Caco-2 (cell line): ENCODE results near the gene HEY2. TPM values are rescaled to one million over a fixed set of nuclear protein-coding genes. Genes with fewer than 3 reads are reported as not detected.

Experiments
- BruUV-seq: library from RNA; stranded (reverse); fragments of 400-500 nt; replicated peaks from 2 replicates; lab custom pipeline; 2021; lab: Mats Ljungman, UMichigan
- CTCF ChIA-PET: fragments of 300-600 bp; sonication (Branson Sonifier 250); formaldehyde crosslinking; loops from one replicate; lab custom pipeline; 2022; ENCODE audit warnings: antibody characterized with exemption; lab: Charles Lee
- POLR2A ChIA-PET: fragments of 300-600 bp; sonication (Branson Sonifier 250); formaldehyde crosslinking; loops from one replicate; lab custom pipeline; 2022; ENCODE audit warnings: antibody characterized with exemption; lab: Charles Lee
- DNase-seq, 2 experiments: peaks; one replicate each; pipeline versions ENCODE4 v3.0.0 to v3.0.0-alpha.2; 2020 to 2022
- H3K27me3 ChIP-seq: replicated peaks from 2 replicates; pipeline ENCODE4 v1.6.0; 2011; ENCODE audit warnings: low read length; ENCODE audit not compliant: control insufficient read depth, insufficient read depth
- H3K36me3 ChIP-seq: 2 replicates; pipeline ENCODE4 v1.5.1; 2011; ENCODE audit warnings: low read length; ENCODE audit not compliant: control insufficient read depth, insufficient read depth
- H3K4me1 ChIP-seq: fragments of 250-450 bp; sonication (Bioruptor Pico); 2 replicates; pipeline ENCODE4 v1.5.1; 2020; ENCODE audit warnings: mild to moderate bottlenecking
- H3K4me3 ChIP-seq: 2 replicates; pipeline ENCODE4 v1.5.1; 2011; ENCODE audit warnings: low read depth, mild to moderate bottlenecking, control low read depth, low read length
- H3K9me3 ChIP-seq: fragments of 250-450 bp; sonication (Bioruptor Pico); 2 replicates; pipeline ENCODE4 v1.5.1; 2020; ENCODE audit warnings: mild to moderate bottlenecking, moderate library complexity
- H3K27ac Mint-ChIP-seq: one replicate; pipeline ENCODE4 v1.8.0; 2022; ENCODE audit warnings: mixed read lengths; ENCODE audit not compliant: unreplicated experiment
- H3K27me3 Mint-ChIP-seq: one replicate; pipeline ENCODE4 v1.8.0; 2022; ENCODE audit warnings: mixed read lengths; ENCODE audit not compliant: insufficient read depth, unreplicated experiment
- H3K36me3 Mint-ChIP-seq: one replicate; pipeline ENCODE4 v1.8.0; 2022; ENCODE audit warnings: mild to moderate bottlenecking, mixed read lengths; ENCODE audit not compliant: insufficient read depth, unreplicated experiment
- H3K4me1 Mint-ChIP-seq: one replicate; pipeline ENCODE4 v1.8.0; 2022; ENCODE audit warnings: low read depth, mixed read lengths; ENCODE audit not compliant: unreplicated experiment
- H3K4me3 Mint-ChIP-seq: one replicate; pipeline ENCODE4 v1.8.0; 2022; ENCODE audit warnings: mild to moderate bottlenecking, moderate library complexity, mixed read lengths; ENCODE audit not compliant: unreplicated experiment
- H3K9me3 Mint-ChIP-seq: one replicate; pipeline ENCODE4 v1.8.0; 2022; ENCODE audit warnings: mixed read lengths; ENCODE audit not compliant: unreplicated experiment
- intact Hi-C: fragments of 100-400 bp; cut with micrococcal nuclease; formaldehyde crosslinking; loops from one replicate; pipeline ENCODE4 v1.10.0; 2022; ENCODE audit not compliant: unreplicated experiment
- total RNA-seq: library from RNA; stranded (reverse); gene quantifications from 2 replicates; pipeline ENCODE4 v1.2.3, GENCODE V29; 2022
- TF ChIP-seq, protein P1 (sequence below), 2 experiments: fragments of 200-600 bp in 1 of 2; IDR thresholded peaks; 1 replicate in 1 of 2; 2 replicates in 1 of 2; pipeline versions ENCODE4 v1.5.1 to v1.8.0; 2011 to 2022; ENCODE audit warnings: antibody characterized with exemption in 1 of 2, control low read depth in 1 of 2, inconsistent platforms in 1 of 2, low read depth in 1 of 2, low read length in 1 of 2, mild to moderate bottlenecking in 1 of 2, moderate library complexity in 1 of 2; ENCODE audit not compliant: insufficient read depth in 1 of 2, severe bottlenecking in 1 of 2, unreplicated experiment in 1 of 2

Gene HEY2
- total RNA-seq, 1 experiment from 2014 or later: not detected

- H3K27me3 Mint-ChIP-seq: peaks cover 30% of the 10 kb centered on the region
- no peak for DNase-seq
- ChIA-PET POLR2A (no interaction called here), CTCF (interaction anchor here (0.7 kb wide), 1 partner anchor 45 kb away, joined by 3 read pairs; the partner anchor contains the start of gene NCOA7)
- no peak overlapping the region for H3K27ac Mint-ChIP-seq
- no peak overlapping the region for H3K4me3 ChIP-seq
- H3K36me3 ChIP-seq: no peaks in the 10 kb centered on the region
- TF ChIP-seq, protein P1, sequence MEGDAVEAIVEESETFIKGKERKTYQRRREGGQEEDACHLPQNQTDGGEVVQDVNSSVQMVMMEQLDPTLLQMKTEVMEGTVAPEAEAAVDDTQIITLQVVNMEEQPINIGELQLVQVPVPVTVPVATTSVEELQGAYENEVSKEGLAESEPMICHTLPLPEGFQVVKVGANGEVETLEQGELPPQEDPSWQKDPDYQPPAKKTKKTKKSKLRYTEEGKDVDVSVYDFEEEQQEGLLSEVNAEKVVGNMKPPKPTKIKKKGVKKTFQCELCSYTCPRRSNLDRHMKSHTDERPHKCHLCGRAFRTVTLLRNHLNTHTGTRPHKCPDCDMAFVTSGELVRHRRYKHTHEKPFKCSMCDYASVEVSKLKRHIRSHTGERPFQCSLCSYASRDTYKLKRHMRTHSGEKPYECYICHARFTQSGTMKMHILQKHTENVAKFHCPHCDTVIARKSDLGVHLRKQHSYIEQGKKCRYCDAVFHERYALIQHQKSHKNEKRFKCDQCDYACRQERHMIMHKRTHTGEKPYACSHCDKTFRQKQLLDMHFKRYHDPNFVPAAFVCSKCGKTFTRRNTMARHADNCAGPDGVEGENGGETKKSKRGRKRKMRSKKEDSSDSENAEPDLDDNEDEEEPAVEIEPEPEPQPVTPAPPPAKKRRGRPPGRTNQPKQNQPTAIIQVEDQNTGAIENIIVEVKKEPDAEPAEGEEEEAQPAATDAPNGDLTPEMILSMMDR (IDR thresholded peaks at IDR 0.05; ENCODE audit: insufficient read depth in 1 of 2, low read depth in 1 of 2, low read length in 1 of 2, severe bottlenecking in 1 of 2, unreplicated experiment in 1 of 2): no peak
- no peaks in the 10 kb centered on the region for H3K9me3 ChIP-seq
- BruUV-seq: no TSS peak
- no peaks in the 10 kb centered on the region for H3K9me3 Mint-ChIP-seq
- H3K4me3 Mint-ChIP-seq: peak overlapping the region; percentile 32
- H3K4me1 Mint-ChIP-seq: peaks cover 22% of the 10 kb centered on the region
- H3K36me3 Mint-ChIP-seq: no peaks in the 10 kb centered on the region
- H3K27me3 ChIP-seq: no peaks in the 10 kb centered on the region; the same call in none of the 2 replicates
- intact Hi-C loops: no loop called here
- H3K4me1 ChIP-seq: peaks cover 11% of the 10 kb centered on the region; the same call in 1 of the 2 replicates
Observed at GRCh38 chr6:125746019-125746414, 3.4 kb upstream of the HEY2 start.

DNA sequence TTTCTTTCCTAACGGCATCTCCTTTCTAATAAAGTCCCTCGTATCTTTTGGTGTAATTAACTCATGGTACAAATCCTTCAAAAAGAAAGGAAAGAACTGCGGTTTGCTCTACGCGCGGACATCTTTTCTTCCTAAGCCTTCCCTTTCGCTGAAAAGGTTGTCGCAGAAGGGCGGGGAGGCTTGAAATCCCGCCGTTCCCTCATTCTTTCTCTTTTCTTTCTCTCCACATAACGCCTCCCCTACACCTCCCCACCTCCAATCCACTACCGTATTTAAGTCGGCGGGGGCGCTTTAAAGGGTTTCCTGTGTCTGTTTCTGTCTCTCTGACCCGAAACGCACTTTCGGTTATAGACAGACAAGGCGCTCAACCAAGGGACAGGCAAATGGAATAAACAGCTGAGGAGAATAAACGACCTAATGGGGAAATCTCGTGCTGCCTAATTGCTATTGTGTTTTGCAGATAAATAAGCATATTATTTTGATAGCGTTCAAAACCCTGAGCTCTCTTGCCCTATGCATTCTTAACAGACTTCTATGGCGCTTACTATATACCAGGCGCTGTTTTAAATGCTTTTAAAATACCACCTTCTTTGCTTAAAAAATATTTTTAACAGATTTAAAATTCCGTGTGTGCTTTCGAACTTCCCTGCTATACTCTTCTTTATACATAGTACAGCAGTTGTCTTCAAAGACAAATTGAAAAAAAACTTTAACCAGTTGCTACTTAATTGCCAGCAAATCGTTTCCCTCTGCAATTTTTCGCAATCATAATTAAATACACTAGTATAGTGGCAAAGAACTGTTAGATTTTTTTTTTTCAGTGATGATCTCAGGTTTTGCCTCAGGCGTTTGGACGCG, 2.5 kb upstream of the HEY2 start:
- Mint-ChIP-seq H3K9me3 (no peaks in the 10 kb centered on the region), H3K36me3 (no peaks in the 10 kb centered on the region), H3K4me1 (peaks cover 22% of the 10 kb centered on the region), H3K27ac (no peak overlapping the region), H3K27me3 (peaks cover 35% of the 10 kb centered on the region), H3K4me3 (peak overlapping the region; percentile 93)
- CTCF ChIA-PET: interaction anchor here (0.5 kb wide), 1 partner anchor 641 kb away, joined by 3 read pairs; no protein-coding TSS in a partner anchor
- peak; percentile 40 to 51 for DNase-seq
- Histone ChIP-seq H3K4me1 (peaks cover 11% of the 10 kb centered on the region; the same call in 1 of the 2 replicates), H3K4me3 (peak overlapping the region; percentile 48), H3K27me3 (no peaks in the 10 kb centered on the region; the same call in none of the 2 replicates), H3K36me3 (no peaks in the 10 kb centered on the region), H3K9me3 (no peaks in the 10 kb centered on the region)
- intact Hi-C loops: no loop called here
- BruUV-seq: no TSS peak
- TF ChIP-seq, protein P1 (IDR thresholded peaks at IDR 0.05; ENCODE audit: insufficient read depth in 1 of 2, low read depth in 1 of 2, low read length in 1 of 2, severe bottlenecking in 1 of 2, unreplicated experiment in 1 of 2): no peak
- POLR2A ChIA-PET: no interaction called here

DNA sequence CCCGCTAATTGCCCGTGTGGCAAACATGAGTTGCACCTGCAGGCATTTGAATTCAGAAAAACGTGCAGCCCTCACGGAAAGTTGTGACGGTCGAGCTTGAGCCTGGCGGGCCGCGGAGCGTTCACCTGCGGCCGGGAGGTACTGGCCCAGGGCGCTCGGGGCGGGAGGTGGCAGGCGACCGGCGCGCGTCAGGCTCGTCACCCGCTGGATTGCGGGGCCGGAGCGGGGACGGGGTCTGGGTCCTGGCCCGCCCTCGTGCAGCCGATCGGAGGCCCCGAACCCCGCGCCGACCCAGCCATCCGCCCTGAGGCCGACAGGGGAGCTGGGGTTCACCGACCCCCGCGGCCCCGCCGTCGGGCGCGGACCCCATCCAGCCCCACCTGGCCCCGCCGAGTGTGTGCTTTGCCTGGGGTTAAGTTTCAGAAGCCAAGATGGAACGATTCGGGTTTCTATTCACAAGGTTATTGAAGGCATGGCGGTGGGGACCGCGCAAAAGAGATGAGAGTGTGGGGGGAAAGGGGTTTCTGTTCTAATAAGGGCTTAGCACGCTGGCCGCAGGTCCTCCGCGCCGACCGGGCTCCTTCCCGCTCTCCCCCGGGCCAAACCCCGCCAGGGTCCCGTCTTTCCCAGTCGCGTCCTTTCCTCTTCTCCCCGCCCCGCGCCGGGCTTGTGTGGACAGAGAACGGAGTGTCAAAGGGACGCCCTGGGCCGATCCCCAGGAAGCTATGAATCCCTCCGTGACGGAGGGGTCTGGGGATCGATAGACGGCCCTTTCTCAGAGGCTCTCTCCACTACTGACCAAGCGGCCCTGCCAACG, 1.6 kb upstream of the HEY2 start:
- Histone ChIP-seq H3K4me1 (peaks cover 11% of the 10 kb centered on the region; the same call in 1 of the 2 replicates), H3K4me3 (peak overlapping the region; percentile 48), H3K9me3 (no peaks in the 10 kb centered on the region), H3K27me3 (no peaks in the 10 kb centered on the region; the same call in none of the 2 replicates), H3K36me3 (no peaks in the 10 kb centered on the region)
- ChIA-PET CTCF (interaction anchor here (0.5 to 0.6 kb wide), 2 partner anchors 9 to 642 kb away, joined by 3 read pairs; no protein-coding TSS in a partner anchor), POLR2A (no interaction called here)
- no TSS peak for BruUV-seq
- DNase-seq: peak; percentile 42 to 50
- intact Hi-C loops: no loop called here
- Mint-ChIP-seq H3K27me3 (peaks cover 33% of the 10 kb centered on the region), H3K27ac (no peak overlapping the region), H3K36me3 (no peaks in the 10 kb centered on the region), H3K4me3 (peak overlapping the region; percentile 93), H3K4me1 (peaks cover 22% of the 10 kb centered on the region), H3K9me3 (no peaks in the 10 kb centered on the region)
- TF ChIP-seq, protein P1 (IDR thresholded peaks at IDR 0.05; ENCODE audit: insufficient read depth in 1 of 2, low read depth in 1 of 2, low read length in 1 of 2, severe bottlenecking in 1 of 2, unreplicated experiment in 1 of 2): no peak
